WTC11 (cell line): Measurements from ENCODE around the gene ARPC2. TPM values are rescaled to one million over a fixed set of nuclear protein-coding genes. Genes with fewer than 3 reads are reported as not detected.
A peak's percentile ranks its signal among the peaks of the same experiment; 100 is the strongest.

ENCODE experiments used
- ATAC-seq: fragments of 200-7000 bp; cut with Tn5 transposase; 2 replicates; pipeline ENCODE4 v1.10.0; 2021; ENCODE audit warnings: mild to moderate bottlenecking, moderate library complexity
- CTCF ChIA-PET: fragments of 300-600 bp; sonication (Branson Sonifier 250); formaldehyde crosslinking; loops from one replicate; lab custom pipeline; 2021; ENCODE audit warnings: antibody characterized with exemption; lab: Charles Lee
- POLR2A ChIA-PET: fragments of 350-600 bp; sonication (Branson Sonifier 250); formaldehyde crosslinking; loops from one replicate; lab custom pipeline; 2021; ENCODE audit warnings: antibody characterized with exemption; lab: Charles Lee
- DNase-seq: peaks from one replicate; pipeline ENCODE4 v3.0.0; 2021; ENCODE audit warnings: low spot score
- H3K27ac Mint-ChIP-seq: 2 replicates; pipeline ENCODE4 v1.8.0; 2021; ENCODE audit warnings: mixed read lengths
- H3K27me3 Mint-ChIP-seq: 2 replicates; pipeline ENCODE4 v1.8.0; 2021; ENCODE audit warnings: low read depth, mild to moderate bottlenecking, moderate library complexity, mixed read lengths
- H3K36me3 Mint-ChIP-seq: 2 replicates; pipeline ENCODE4 v1.8.0; 2021; ENCODE audit warnings: mixed read lengths
- H3K4me1 Mint-ChIP-seq: 2 replicates; pipeline ENCODE4 v1.8.0; 2022; ENCODE audit warnings: mixed read lengths
- H3K4me3 Mint-ChIP-seq: 2 replicates; pipeline ENCODE4 v1.8.0; 2021; ENCODE audit warnings: mild to moderate bottlenecking, moderate library complexity, mixed read lengths
- H3K9me3 Mint-ChIP-seq: 2 replicates; pipeline ENCODE4 v1.8.0; 2021; ENCODE audit warnings: mixed read lengths
- ATF6 ChIP-seq: sonication (generic); formaldehyde crosslinking; IDR thresholded peaks from 2 replicates; pipeline ENCODE4 v1.8.1; 2023; ENCODE audit warnings: mild to moderate bottlenecking, missing genetic modification reagents
- CTCF ChIP-seq: fragments of 200-600 bp; IDR thresholded peaks from 2 replicates; pipeline ENCODE4 v1.8.0; 2022; ENCODE audit warnings: antibody characterized with exemption
- ELF4 ChIP-seq: sonication (generic); formaldehyde crosslinking; IDR thresholded peaks from 2 replicates; pipeline ENCODE4 v1.8.1; 2022; ENCODE audit warnings: low read depth, mild to moderate bottlenecking, moderate library complexity, missing genetic modification reagents
- ESRRA ChIP-seq: sonication (generic); formaldehyde crosslinking; IDR thresholded peaks from 2 replicates; pipeline ENCODE4 v1.8.1; 2022; ENCODE audit warnings: mild to moderate bottlenecking, missing genetic modification reagents, borderline replicate concordance
- FOXP1 ChIP-seq: sonication (generic); formaldehyde crosslinking; IDR thresholded peaks from 2 replicates; pipeline ENCODE4 v1.8.0; 2022; ENCODE audit warnings: missing genetic modification reagents, mild to moderate bottlenecking, moderate library complexity, borderline replicate concordance
- HMGA2 ChIP-seq: fragments of 250-450 bp; sonication (Bioruptor Pico); IDR thresholded peaks from 2 replicates; pipeline ENCODE4 v1.4.0; 2021; ENCODE audit warnings: mild to moderate bottlenecking, moderate library complexity
- IRF1 ChIP-seq: sonication (generic); formaldehyde crosslinking; IDR thresholded peaks from 2 replicates; pipeline ENCODE4 v1.8.0; 2023; ENCODE audit warnings: missing genetic modification reagents
- NFYB ChIP-seq: sonication (generic); formaldehyde crosslinking; conservative IDR thresholded peaks from 2 replicates; pipeline ENCODE4 v1.8.0; 2022; ENCODE audit warnings: low read depth, missing genetic modification reagents
- ZNF671 ChIP-seq: fragments of 250-450 bp; sonication (Bioruptor Pico); IDR thresholded peaks from 2 replicates; pipeline ENCODE4 v1.8.0; 2021; ENCODE audit warnings: mild to moderate bottlenecking
- ZSCAN18 ChIP-seq: fragments of 250-450 bp; sonication (Bioruptor Pico); IDR thresholded peaks from 2 replicates; pipeline ENCODE4 v2.1.2; 2022; ENCODE audit warnings: mild to moderate bottlenecking, moderate library complexity
- total RNA-seq: library from RNA; stranded (reverse); gene quantifications from 3 replicates; pipeline ENCODE4 v1.2.3, GENCODE V29; 2021

The ARPC2 gene
- total RNA-seq, 1 experiment from 2014 or later: 184 TPM

- TF ChIP-seq ZSCAN18 (CRISPR knock-in tag) (0 out of 2 replicates have a peak, but pooled peaks have one; percentile 15), ZNF671 (no peak), NFYB (CRISPR knock-in tag) (no peak), FOXP1 (CRISPR knock-in tag) (peak; percentile 20; the same call in 1 of the 2 replicates), ELF4 (no peak), IRF1 (CRISPR knock-in tag) (no peak)
Observed at GRCh38 chr2:218216674-218217359, at the start of gene ARPC2 (continued).

GRCh38 chr2:218168016-218168415 is 49.0 kb upstream of the ARPC2 start:
- no peak overlapping the region for H3K27ac Mint-ChIP-seq
- ChIA-PET POLR2A (interaction anchor here (0.6 kb wide), 1 partner anchor 21 kb away, joined by 4 read pairs; no protein-coding TSS in a partner anchor), CTCF (interaction anchor here (0.6 to 1.6 kb wide), 20 partner anchors 8 to 382 kb away, joined by 3 to 9 read pairs (median 4); partner anchors contain the start of genes ARPC2, CXCR2 and RUFY4)
- H3K4me1 Mint-ChIP-seq: peaks cover 15% of the 10 kb centered on the region
- no peak for DNase-seq
- H3K9me3 Mint-ChIP-seq: peaks cover 10% of the 10 kb centered on the region
- peaks cover 8% of the 10 kb centered on the region; the same call in 1 of the 2 replicates for H3K27me3 Mint-ChIP-seq
- ATAC-seq: no peak
- no peaks in the 10 kb centered on the region for H3K36me3 Mint-ChIP-seq
- TF ChIP-seq HMGA2 (CRISPR knock-in tag) (no peak), ATF6 (CRISPR knock-in tag) (no peak)
- H3K4me3 Mint-ChIP-seq: no peak overlapping the region

- DNase-seq (peak; percentile 85), ATAC-seq (peak; percentile 94)
- Mint-ChIP-seq H3K4me1 (peaks cover 15% of the 10 kb centered on the region), H3K27me3 (peaks cover 5% of the 10 kb centered on the region; the same call in 1 of the 2 replicates), H3K9me3 (peaks cover 10% of the 10 kb centered on the region), H3K4me3 (no peak overlapping the region), H3K36me3 (no peaks in the 10 kb centered on the region), H3K27ac (no peak overlapping the region)
- no peak for TF ChIP-seq ESRRA (CRISPR knock-in tag)
- TF ChIP-seq CTCF: peak; percentile 72
- CTCF ChIA-PET: interaction anchor here (0.6 to 1.6 kb wide), 20 partner anchors 9 to 175 kb away, joined by 3 to 9 read pairs (median 4); partner anchors contain the start of genes ARPC2, CXCR2 and RUFY4
- POLR2A ChIA-PET: no interaction called here
Observed at GRCh38 chr2:218168635-218169462, 48.1 kb upstream of the ARPC2 start.
